ENCODE measurements around the gene PPARD.

PPARD gene

DNA sequence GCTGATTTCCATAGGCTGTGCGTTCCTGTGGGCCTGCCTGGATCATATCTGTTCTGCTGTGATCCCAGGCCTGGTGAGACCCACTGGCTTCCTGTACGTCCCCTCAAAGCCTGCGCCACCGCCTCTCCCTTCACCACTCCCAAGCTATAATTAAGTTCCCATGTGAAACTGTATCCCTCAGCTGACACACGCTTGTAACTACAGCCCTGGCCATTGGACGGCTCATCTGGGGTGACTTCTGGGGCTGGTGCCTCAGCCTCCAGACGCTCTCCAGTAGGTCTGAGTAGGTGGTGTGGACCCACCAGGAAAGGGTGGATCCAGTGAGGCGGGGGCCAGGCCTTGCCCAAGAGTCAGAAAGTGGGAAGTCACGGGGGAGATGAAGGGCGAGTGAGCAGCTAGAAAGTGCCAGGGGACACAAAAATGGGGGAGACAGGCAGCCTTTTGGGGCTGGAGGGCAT, 21.0 kb downstream of the PPARD start:
- no peaks in the 10 kb centered on the region for H3K9me2 ChIP-seq (replicated peaks; ENCODE audit: low read depth, low read length)
- H2AFZ ChIP-seq (ENCODE audit: low read length) = no peak overlapping the region
- H3K4me3 ChIP-seq (ENCODE audit: low read length, poor library complexity, severe bottlenecking) = no peak overlapping the region
- no peaks in the 10 kb centered on the region for H3K79me2 ChIP-seq (ENCODE audit: insufficient read depth, low read length)
- no peaks in the 10 kb centered on the region for H3K27me3 ChIP-seq (ENCODE audit: insufficient read depth, low read length, poor library complexity, severe bottlenecking)
- peaks cover 4% of the 10 kb centered on the region for H3K4me1 ChIP-seq (ENCODE audit: insufficient read depth, low read length, poor library complexity, severe bottlenecking)
- H4K20me1 ChIP-seq (ENCODE audit: insufficient read depth, low read length, poor library complexity, severe bottlenecking) = no peaks in the 10 kb centered on the region
- no peak overlapping the region for H3K4me2 ChIP-seq (ENCODE audit: low read depth, low read length, poor library complexity, severe bottlenecking)
- no peaks in the 10 kb centered on the region for H3K36me3 ChIP-seq (ENCODE audit: insufficient read depth, low read length)
- H3K9me3 ChIP-seq (ENCODE audit: insufficient read depth, low read depth, low read length) = no peaks in the 10 kb centered on the region
- no peak overlapping the region for H3K9ac ChIP-seq (ENCODE audit: low read depth, low read length, poor library complexity, severe bottlenecking)
- H3F3A ChIP-seq (ENCODE audit: low read depth) = no peaks in the 10 kb centered on the region
- TF ChIP-seq, protein P1, sequence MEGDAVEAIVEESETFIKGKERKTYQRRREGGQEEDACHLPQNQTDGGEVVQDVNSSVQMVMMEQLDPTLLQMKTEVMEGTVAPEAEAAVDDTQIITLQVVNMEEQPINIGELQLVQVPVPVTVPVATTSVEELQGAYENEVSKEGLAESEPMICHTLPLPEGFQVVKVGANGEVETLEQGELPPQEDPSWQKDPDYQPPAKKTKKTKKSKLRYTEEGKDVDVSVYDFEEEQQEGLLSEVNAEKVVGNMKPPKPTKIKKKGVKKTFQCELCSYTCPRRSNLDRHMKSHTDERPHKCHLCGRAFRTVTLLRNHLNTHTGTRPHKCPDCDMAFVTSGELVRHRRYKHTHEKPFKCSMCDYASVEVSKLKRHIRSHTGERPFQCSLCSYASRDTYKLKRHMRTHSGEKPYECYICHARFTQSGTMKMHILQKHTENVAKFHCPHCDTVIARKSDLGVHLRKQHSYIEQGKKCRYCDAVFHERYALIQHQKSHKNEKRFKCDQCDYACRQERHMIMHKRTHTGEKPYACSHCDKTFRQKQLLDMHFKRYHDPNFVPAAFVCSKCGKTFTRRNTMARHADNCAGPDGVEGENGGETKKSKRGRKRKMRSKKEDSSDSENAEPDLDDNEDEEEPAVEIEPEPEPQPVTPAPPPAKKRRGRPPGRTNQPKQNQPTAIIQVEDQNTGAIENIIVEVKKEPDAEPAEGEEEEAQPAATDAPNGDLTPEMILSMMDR (conservative IDR thresholded peaks at IDR 0.05; ENCODE audit: low read length) = no peak
- TF ChIP-seq EZH2phosphoT487 (IDR thresholded peaks at IDR 0.05; ENCODE audit: borderline replicate concordance) = no peak

DNA sequence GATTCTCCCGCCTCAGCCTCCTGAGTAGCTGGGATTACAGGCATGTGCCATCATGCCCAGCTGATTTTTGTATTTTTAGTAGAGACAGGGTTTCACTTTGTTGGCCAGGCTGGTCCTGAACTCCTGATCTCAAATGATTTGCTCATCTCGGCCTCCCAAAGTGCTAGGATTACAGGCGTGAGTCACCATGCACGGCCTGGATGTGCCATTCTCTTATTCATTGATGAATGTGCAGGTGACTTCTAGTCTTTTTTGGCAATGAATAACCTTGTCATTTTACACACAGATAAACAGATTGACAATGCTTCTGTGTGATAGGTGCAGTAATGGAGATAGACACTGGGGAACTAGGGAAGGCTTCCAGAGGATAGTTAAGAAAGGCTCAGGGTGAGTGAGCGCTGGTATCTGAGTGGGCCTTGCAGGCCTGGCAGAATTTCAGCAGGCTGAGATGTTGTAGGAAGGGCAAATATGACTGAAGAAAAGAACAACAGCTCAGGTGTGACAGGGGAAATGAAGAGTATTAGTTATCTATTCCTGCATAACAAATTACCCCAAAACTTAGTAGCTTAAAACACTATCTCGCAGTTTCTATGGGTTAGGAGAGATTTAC, 23.3 kb downstream of the PPARD start:
- Histone ChIP-seq H4K20me1 (ENCODE audit: insufficient read depth, low read length, poor library complexity, severe bottlenecking) (no peaks in the 10 kb centered on the region), H3K27me3 (ENCODE audit: insufficient read depth, low read length, poor library complexity, severe bottlenecking) (no peaks in the 10 kb centered on the region), H3K4me3 (ENCODE audit: low read length, poor library complexity, severe bottlenecking) (no peak overlapping the region), H3K4me1 (ENCODE audit: insufficient read depth, low read length, poor library complexity, severe bottlenecking) (peaks cover 28% of the 10 kb centered on the region), H3K36me3 (ENCODE audit: insufficient read depth, low read length) (no peaks in the 10 kb centered on the region), H2AFZ (ENCODE audit: low read length) (no peak overlapping the region), H3K9me2 (replicated peaks; ENCODE audit: low read depth, low read length) (no peaks in the 10 kb centered on the region), H3F3A (ENCODE audit: low read depth) (no peaks in the 10 kb centered on the region), H3K79me2 (ENCODE audit: insufficient read depth, low read length) (no peaks in the 10 kb centered on the region), H3K9ac (ENCODE audit: low read depth, low read length, poor library complexity, severe bottlenecking) (no peak overlapping the region), H3K9me3 (ENCODE audit: insufficient read depth, low read depth, low read length) (no peaks in the 10 kb centered on the region), H3K4me2 (ENCODE audit: low read depth, low read length, poor library complexity, severe bottlenecking) (no peak overlapping the region)
- TF ChIP-seq, protein P1 (conservative IDR thresholded peaks at IDR 0.05; ENCODE audit: low read length) = no peak
- TF ChIP-seq EZH2phosphoT487 (IDR thresholded peaks at IDR 0.05; ENCODE audit: borderline replicate concordance) = no peak

DNA sequence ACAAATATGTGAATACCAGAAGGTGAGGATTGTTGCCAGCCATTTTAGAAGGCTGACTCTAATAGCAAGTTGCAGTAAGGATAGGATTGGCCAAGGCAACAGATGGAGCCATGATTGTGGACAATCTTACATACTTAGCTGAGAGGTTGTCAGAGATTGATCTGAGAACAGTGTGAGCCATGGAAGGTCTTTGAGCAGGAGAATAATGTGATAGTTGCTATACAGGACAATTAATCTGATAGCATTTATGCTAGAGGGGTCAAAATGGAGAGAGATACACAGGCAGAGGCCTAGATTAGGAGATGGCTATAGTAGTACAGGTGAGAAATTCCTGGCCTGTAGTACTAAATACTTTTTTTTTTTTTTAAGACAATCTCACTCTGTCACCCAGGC, 23.8 kb downstream of the PPARD start:
- Histone ChIP-seq H3K9ac (ENCODE audit: low read depth, low read length, poor library complexity, severe bottlenecking) (no peak overlapping the region), H3K4me3 (ENCODE audit: low read length, poor library complexity, severe bottlenecking) (no peak overlapping the region), H3K9me2 (replicated peaks; ENCODE audit: low read depth, low read length) (no peaks in the 10 kb centered on the region), H3K36me3 (ENCODE audit: insufficient read depth, low read length) (no peaks in the 10 kb centered on the region), H2AFZ (ENCODE audit: low read length) (no peak overlapping the region), H4K20me1 (ENCODE audit: insufficient read depth, low read length, poor library complexity, severe bottlenecking) (no peaks in the 10 kb centered on the region), H3F3A (ENCODE audit: low read depth) (no peaks in the 10 kb centered on the region), H3K27me3 (ENCODE audit: insufficient read depth, low read length, poor library complexity, severe bottlenecking) (no peaks in the 10 kb centered on the region), H3K9me3 (ENCODE audit: insufficient read depth, low read depth, low read length) (no peaks in the 10 kb centered on the region), H3K4me2 (ENCODE audit: low read depth, low read length, poor library complexity, severe bottlenecking) (no peak overlapping the region), H3K4me1 (ENCODE audit: insufficient read depth, low read length, poor library complexity, severe bottlenecking) (peaks cover 33% of the 10 kb centered on the region), H3K79me2 (ENCODE audit: insufficient read depth, low read length) (no peaks in the 10 kb centered on the region)
- no peak for TF ChIP-seq EZH2phosphoT487 (IDR thresholded peaks at IDR 0.05; ENCODE audit: borderline replicate concordance)
- TF ChIP-seq, protein P1 (conservative IDR thresholded peaks at IDR 0.05; ENCODE audit: low read length) = no peak
